ENCODE data around the gene SYS1.
"Not testable (repeated sequence)": the region's sequence is repeated elsewhere in the genome, so short reads cannot be mapped to it uniquely, and the experiment has no call there.

Gene SYS1

GRCh38 chr20:45340236-45340847 is 22.6 kb upstream of the SYS1 start:
- DNase-seq = no peak

- DNase-seq = no peak
Observed at GRCh38 chr20:45340951-45341350, 22.0 kb upstream of the SYS1 start.

DNA sequence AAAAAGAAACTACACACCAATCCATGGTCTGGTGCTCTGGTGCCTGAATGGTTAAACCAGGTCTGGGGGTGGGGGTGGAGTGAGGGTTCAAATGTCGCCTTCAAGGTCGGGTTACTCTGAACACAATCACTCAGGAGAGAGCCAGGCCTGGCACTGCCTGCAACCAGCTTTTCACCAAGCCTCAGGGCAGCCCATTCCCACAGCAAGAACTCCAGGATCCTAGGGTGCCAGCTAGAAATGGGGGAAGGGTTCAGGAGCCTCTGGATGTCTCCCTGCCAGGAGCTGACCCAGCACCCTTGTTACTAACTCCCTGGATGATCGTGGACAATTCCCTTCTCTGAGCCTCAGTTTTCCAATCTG is 21.4 kb upstream of the SYS1 start:
- no peak for DNase-seq

DNA sequence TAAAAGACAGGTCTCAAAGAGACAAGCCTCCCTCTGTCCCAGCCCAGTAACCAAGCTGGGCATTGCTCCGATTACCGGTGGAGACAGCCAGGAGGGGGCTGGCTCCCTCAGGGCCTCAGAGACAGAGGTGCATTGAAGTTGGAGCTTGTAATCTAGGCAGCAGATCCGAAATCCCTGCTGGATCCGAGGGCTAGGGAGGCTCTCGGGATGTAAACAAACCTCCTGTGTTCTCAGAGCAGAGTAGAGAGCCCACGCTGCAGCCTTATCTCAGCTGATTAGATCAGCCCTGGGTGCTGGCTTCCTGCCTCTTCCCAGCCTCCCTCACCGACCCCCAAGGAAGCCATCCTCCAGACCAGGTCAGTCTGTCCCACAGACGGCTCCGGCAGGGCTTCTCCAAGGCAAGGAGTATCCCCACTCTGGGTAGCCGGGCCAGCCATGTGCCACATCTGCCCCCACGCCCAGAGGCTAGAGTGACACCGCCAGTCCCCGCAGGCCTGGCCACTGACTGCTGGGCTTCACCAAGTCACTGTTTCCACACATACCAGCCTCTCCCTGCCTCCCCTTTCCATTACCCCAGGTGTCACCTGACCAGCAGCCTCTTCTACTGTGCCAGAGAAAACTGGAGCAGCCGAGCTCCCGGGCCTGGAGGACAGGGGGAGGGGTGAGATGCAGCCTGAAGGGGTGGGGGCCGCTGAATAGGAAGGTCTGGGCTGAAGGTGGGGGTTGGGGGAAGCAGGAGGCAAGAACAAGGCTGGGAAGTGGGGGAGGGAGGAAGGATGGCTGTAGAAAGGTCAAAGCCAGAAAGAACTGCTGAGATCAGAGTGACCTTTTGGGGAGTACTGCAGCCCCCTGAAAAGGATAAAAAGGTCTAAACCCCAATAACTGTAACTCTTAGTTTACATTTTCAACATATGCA is 20.8 kb upstream of the SYS1 start:
- DNase-seq = no peak

GRCh38 chr20:45342855-45343531 is 20.0 kb upstream of the SYS1 start:
- DNase-seq = no peak

- peak; percentile 82 for DNase-seq
Observed at GRCh38 chr20:45343532-45344167, 19.3 kb upstream of the SYS1 start.

- DNase-seq = no peak
Observed at GRCh38 chr20:45344168-45344860, 18.6 kb upstream of the SYS1 start.

DNA sequence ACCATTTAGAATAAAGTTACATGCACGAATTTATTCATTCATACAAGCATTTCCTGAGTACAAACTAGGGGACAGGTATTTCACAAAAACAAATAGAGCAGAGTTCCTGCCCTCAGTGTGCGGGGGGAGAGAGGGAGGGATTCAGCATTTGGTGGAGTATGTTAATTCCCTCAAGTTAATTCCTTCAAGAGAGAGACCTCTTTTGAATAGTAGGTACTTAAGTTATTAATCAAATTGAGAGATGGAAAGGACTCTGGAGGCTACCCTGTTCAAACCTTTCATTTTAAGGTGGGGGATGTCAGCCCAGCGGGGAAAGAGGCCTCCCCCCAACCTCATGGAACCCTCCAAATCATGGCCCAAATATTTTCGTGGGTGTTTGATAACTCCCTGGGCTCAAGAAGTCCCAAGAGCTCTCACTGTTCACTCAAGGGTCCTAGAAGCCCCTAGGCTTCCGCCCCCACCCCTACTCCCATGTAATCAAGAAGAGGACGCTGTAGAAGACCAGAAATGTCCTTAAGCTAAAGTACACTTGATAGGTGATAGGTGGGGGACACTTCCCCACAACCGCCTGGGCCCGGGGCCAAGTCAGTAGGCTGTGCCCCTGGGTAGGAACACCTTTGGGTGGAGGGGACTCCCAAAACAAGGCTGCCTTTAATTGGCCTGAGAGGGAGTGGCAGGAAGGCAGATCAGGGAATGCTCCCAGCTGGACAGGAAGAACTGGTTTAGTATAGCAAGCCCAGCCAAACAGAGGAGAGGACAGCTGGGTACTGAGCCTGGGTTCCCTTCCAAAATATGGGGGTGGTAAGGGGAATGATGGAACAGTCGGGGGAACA is 17.6 kb upstream of the SYS1 start:
- no peak for DNase-seq

- DNase-seq = no peak
Observed at GRCh38 chr20:45346291-45346718, 16.7 kb upstream of the SYS1 start.

DNA sequence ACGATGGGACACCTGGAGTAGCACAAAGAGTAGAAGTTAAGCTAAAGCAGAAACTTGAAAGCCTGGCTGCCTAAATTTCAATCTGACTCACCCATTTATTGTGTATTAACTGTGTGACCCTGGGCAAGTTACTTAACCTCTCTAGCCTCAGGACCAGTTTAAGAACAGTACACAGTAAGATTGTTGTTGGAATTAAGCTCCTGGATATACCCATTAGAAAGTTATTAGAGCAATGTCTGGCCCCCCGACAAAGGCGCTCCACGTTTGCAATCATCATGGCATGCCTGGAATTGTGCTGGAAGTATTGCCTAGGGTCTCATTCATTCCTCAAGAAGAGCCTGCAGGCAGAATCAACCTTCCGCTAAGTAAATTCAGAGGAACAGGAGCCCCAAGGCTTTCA is 16.1 kb upstream of the SYS1 start:
- no peak for DNase-seq

- no peak for DNase-seq
Observed at GRCh38 chr20:45347297-45347935, 15.5 kb upstream of the SYS1 start.

DNA sequence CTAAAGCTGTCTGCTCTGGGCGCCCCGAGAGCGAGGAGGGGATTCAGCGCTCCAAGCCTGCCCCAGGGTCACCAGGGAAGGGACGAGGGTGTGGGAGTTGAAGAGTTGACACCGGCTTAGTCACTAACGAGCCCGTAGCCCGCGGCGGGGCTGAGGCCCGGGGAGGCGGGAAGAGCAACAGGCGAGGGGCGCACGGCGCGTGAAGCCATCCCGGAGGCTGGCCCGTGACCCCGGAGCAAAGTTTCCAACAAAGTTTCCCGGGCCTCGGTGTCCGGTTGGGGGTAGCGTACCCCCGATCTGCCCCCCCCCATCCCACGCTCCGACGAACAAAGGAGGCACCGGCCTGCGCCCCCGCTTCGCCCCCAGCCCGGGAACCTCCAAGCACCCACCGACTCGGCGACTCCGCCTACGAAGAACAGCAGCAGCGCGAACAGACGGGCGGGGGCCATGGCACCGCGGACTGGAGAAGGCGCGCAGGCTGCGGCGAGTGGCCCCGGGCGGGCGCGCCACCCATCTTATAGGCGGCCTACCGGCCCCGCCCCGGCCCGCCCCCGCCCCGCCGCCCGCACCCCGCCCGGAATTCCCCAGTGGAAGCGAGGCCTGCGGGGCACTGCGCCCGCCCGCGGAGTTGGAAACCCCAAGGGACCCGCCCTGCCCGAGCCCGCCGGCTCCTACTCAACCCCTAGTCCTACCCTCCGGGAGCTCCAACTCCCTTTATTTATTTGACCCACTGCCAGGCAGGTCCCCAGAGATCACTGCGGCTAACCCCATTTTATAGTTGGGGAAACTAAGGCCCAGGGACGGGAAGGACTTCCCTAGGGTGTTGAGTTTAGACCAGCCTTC is 14.8 kb upstream of the SYS1 start, which contains the start of gene SDC4:
SDC4 (minus strand) TSS at position 489 of the 843 bp plus-strand sequence; CDS start at position 449, 40 bp downstream.
- DNase-seq = peak; percentile 70

DNA sequence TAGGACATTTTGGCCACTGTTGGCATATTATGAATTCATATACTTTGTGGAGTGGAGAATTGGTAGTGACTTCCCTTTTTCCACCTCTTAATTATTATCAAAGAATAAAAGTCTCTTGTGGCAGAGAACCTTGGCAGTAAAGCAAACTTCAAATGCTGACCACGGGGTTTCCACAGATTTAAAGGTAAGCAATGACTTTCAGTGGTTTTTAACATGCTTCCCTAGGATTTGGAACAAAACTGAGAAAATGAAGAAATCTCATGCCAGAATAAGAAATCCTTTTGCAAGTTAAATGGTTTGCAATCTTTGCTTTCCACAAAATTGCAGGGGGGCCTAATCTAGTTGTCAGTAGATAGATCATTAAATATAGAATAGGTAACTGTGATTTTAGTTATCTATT is 12.7 kb upstream of the SYS1 start:
- DNase-seq = no peak

DNA sequence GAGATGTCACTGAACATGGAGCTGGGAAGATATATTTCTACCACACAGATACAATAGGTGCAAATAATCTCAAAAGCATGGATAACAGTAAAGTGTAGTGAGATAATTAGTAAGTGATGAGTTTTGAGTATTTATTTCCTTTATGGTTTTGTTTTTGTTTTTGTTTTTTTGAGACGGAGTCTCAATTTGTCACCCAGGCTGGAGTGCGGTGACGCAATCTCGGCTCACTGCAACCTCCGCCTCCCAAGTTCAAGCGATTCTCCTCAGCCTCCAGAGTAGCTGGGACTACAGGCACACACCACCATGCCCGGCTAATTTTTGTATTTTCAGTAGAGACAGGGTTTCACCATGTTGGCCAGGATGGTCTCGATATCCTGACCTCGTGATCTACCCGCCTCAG is 12.2 kb upstream of the SYS1 start:
- not testable (repeated sequence) for DNase-seq

DNA sequence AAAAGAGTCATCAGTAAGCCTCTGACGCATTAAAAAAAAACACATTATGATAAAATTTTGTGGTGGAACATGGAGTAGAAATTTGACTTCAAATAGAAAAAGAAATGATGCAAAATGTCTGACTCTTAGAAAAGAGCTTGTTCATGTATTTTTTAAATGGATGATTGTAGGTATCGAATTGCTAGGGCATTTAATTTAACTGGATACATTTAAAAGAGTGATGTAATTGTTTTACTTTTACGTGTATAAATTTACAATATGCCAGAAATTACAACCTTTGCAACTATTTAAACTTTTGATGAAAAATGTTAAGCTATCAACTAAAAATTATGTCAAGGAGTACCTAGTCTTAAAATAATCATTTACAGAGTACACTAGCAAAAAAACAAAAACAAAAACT is 10.2 kb upstream of the SYS1 start:
- no peak for DNase-seq

DNA sequence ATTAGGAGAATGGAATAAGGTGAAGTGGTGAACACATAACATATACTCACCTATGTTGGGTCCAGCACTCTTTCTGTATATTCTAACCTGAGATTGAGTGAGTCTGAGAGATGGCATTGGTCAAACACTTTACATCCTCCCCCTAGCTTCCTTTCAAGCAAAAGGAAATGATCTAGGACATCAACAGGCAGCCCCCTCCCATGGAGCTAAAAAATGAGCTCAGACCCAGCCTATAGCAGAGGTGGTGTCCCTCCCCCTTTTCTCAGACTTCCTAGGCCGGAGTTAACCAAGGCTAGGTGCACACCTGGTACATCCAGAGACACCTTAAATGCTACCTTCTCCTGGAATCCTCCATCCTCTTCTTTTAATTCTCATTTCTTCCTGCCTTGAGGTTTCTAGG is 9.2 kb upstream of the SYS1 start:
- no peak for DNase-seq

- no peak for DNase-seq
Observed at GRCh38 chr20:45354423-45355208, 8.3 kb upstream of the SYS1 start.

GRCh38 chr20:45355209-45356084 is 7.5 kb upstream of the SYS1 start:
- DNase-seq = no peak

All from hematopoietic multipotent progenitor cell treated with erythropoietin and hydrocortisone succinate and interleukin-3 and kit ligand, for 6 days (in vitro differentiated cells).